HepG2 (cell line): ENCODE data around the gene GPAT3. TPM values are rescaled to one million over a fixed set of nuclear protein-coding genes. Genes with fewer than 3 reads are reported as not detected.
A peak's percentile ranks its signal among the peaks of the same experiment; 100 is the strongest.

Source experiments
- ATF1 ChIP-seq: IDR thresholded peaks from 2 replicates; pipeline ENCODE4 v1.6.1; 2016; ENCODE audit warnings: mild to moderate bottlenecking, control low read depth
- CEBPB ChIP-seq: IDR thresholded peaks from 2 replicates; pipeline ENCODE4 v1.6.1; 2011; ENCODE audit warnings: low read depth, low read length, improper control_type of control experiment, borderline replicate concordance
- DNMT1 ChIP-seq: sonication (generic); formaldehyde crosslinking; IDR thresholded peaks from 2 replicates; pipeline ENCODE4 v1.5.1; 2020; ENCODE audit warnings: mild to moderate bottlenecking, missing genetic modification reagents
- ELF3 ChIP-seq: IDR thresholded peaks from 2 replicates; pipeline ENCODE4 v1.6.1; 2016; ENCODE audit warnings: missing genetic modification reagents, missing compliant biosample characterization
- ETV5 ChIP-seq: IDR thresholded peaks from 2 replicates; pipeline ENCODE4 v1.6.1; 2018; ENCODE audit warnings: missing biosample characterization, missing genetic modification reagents, inconsistent platforms, borderline replicate concordance
- FOXA3 ChIP-seq: IDR thresholded peaks from 2 replicates; pipeline ENCODE4 v1.6.1; 2016; ENCODE audit warnings: missing genetic modification reagents, missing compliant biosample characterization
- HOXA5 ChIP-seq: sonication (generic); formaldehyde crosslinking; IDR thresholded peaks from 2 replicates; pipeline ENCODE4 v1.4.0; 2020; ENCODE audit warnings: missing genetic modification reagents
- MTF2 ChIP-seq: sonication (generic); formaldehyde crosslinking; IDR thresholded peaks from 2 replicates; pipeline ENCODE4 v1.5.0; 2020; ENCODE audit warnings: missing genetic modification reagents, borderline replicate concordance
- MXD1 ChIP-seq: sonication (generic); formaldehyde crosslinking; IDR thresholded peaks from 2 replicates; pipeline ENCODE4 v1.4.0; 2020; ENCODE audit warnings: mild to moderate bottlenecking, missing genetic modification reagents
- MXD3 ChIP-seq: IDR thresholded peaks from 2 replicates; pipeline ENCODE4 v1.6.1; 2016; ENCODE audit warnings: mild to moderate bottlenecking, missing biosample characterization, missing genetic modification reagents
- NFYC ChIP-seq: IDR thresholded peaks from 2 replicates; pipeline ENCODE4 v1.6.1; 2016; ENCODE audit warnings: missing genetic modification reagents, missing compliant biosample characterization
- SATB2 ChIP-seq: sonication (generic); formaldehyde crosslinking; IDR thresholded peaks from 2 replicates; pipeline ENCODE4 v1.5.0; 2020; ENCODE audit warnings: missing genetic modification reagents
- SOX6 ChIP-seq, 2 experiments: fragments of 450-650 bp in 1 of 2; sonication (generic) in 1 of 2; formaldehyde crosslinking in 1 of 2; IDR thresholded peaks; 2 replicates each; pipeline versions ENCODE4 v1.4.0 to v1.6.1; 2017 to 2020; ENCODE audit warnings: antibody characterized with exemption in 1 of 2, mild to moderate bottlenecking in 1 of 2, missing genetic modification reagents in 1 of 2
- THAP11 ChIP-seq: IDR thresholded peaks from 2 replicates; pipeline ENCODE4 v1.6.1; 2016; ENCODE audit warnings: missing biosample characterization, missing genetic modification reagents
- TOPORS ChIP-seq: sonication (generic); formaldehyde crosslinking; IDR thresholded peaks from 2 replicates; pipeline ENCODE4 v1.8.0; 2023; ENCODE audit warnings: mild to moderate bottlenecking, missing genetic modification reagents
- ZC3H4 ChIP-seq: sonication (generic); formaldehyde crosslinking; IDR thresholded peaks from 2 replicates; pipeline ENCODE4 v1.4.0; 2020; ENCODE audit warnings: missing genetic modification reagents, borderline replicate concordance
- ZHX1 ChIP-seq: sonication (generic); formaldehyde crosslinking; IDR thresholded peaks from 2 replicates; pipeline ENCODE4 v1.8.1; 2022; ENCODE audit warnings: low read depth, mild to moderate bottlenecking, missing genetic modification reagents
- ZNF230 ChIP-seq: sonication (generic); formaldehyde crosslinking; IDR thresholded peaks from 2 replicates; pipeline ENCODE4 v1.4.0; 2020; ENCODE audit warnings: mild to moderate bottlenecking, missing genetic modification reagents
- ZNF326 ChIP-seq: sonication (generic); formaldehyde crosslinking; IDR thresholded peaks from 2 replicates; pipeline ENCODE4 v1.4.0; 2020; ENCODE audit warnings: missing genetic modification reagents, borderline replicate concordance
- ZNF367 ChIP-seq: sonication (generic); formaldehyde crosslinking; IDR thresholded peaks from 2 replicates; pipeline ENCODE4 v1.4.0; 2020; ENCODE audit warnings: missing genetic modification reagents, borderline replicate concordance
- ZNF597 ChIP-seq: sonication (generic); formaldehyde crosslinking; IDR thresholded peaks from 2 replicates; pipeline ENCODE4 v1.5.0; 2020; ENCODE audit warnings: missing genetic modification reagents
- ZNF639 ChIP-seq: conservative IDR thresholded peaks from 2 replicates; pipeline ENCODE4 v1.6.1; 2018; ENCODE audit warnings: missing genetic modification reagents
- ZNF674 ChIP-seq: sonication (generic); formaldehyde crosslinking; IDR thresholded peaks from 2 replicates; pipeline ENCODE4 v1.5.0; 2020; ENCODE audit warnings: low read depth, mild to moderate bottlenecking, missing genetic modification reagents
- ZNF709 ChIP-seq: sonication (generic); formaldehyde crosslinking; IDR thresholded peaks from 2 replicates; pipeline ENCODE4 v1.5.0; 2020; ENCODE audit warnings: mild to moderate bottlenecking, missing genetic modification reagents
- ZNF792 ChIP-seq: IDR thresholded peaks from 2 replicates; pipeline ENCODE4 v1.6.1; 2016
- ZZZ3 ChIP-seq: sonication (generic); formaldehyde crosslinking; IDR thresholded peaks from 2 replicates; pipeline ENCODE4 v1.4.0; 2020; ENCODE audit warnings: missing genetic modification reagents, mild to moderate bottlenecking, borderline replicate concordance
- polyA plus RNA-seq, 8 experiments: library from polyadenylated mRNA; depleted of rRNA in 3 of 8; stranded (reverse) in 7 of 8; unstranded in 1 of 8; fragments of >200 nt; fragmentation: Illumina TruSeq in 4 of 8; extraction: Trizol in 4 of 8; gene quantifications; 2 replicates each; pipeline versions ENCODE4 v1.2.1 to v1.2.3, GENCODE V29; 2011 to 2016; ENCODE audit warnings: low read depth in 4 of 8, missing spikeins in 1 of 8, mixed read lengths in 1 of 8; ENCODE audit not compliant: insufficient read depth in 1 of 8
- total RNA-seq, 5 experiments: library from RNA; depleted of rRNA; stranded (reverse); fragments of >200 nt; fragmentation: Illumina TruSeq; extraction: Trizol; gene quantifications; 2 replicates each; pipeline ENCODE4 v1.2.3, GENCODE V29; 2016; ENCODE audit warnings: low read depth in 1 of 5

Gene GPAT3
- total and polyA plus RNA-seq, 2 of the 13 experiments (the other 11 are each of a cell fraction or from before 2014, with no cell fraction given) = 2.4 to 2.6 TPM

- 0 out of 2 replicates have a peak, but pooled peaks have one; percentile 21 for TF ChIP-seq ELF3
- no peak for TF ChIP-seq MTF2 (CRISPR knock-in tag)
- no peak for TF ChIP-seq ZNF674 (CRISPR knock-in tag)
- TF ChIP-seq ATF1 (CRISPR knock-in tag) = 0 out of 2 replicates have a peak, but pooled peaks have one; percentile 16
- no peak for TF ChIP-seq DNMT1 (CRISPR knock-in tag)
- no peak for TF ChIP-seq ZNF709
- no peak for TF ChIP-seq ZNF597 (CRISPR knock-in tag)
- no peak for TF ChIP-seq ZZZ3 (CRISPR knock-in tag)
- 0 out of 2 replicates have a peak, but pooled peaks have one; percentile 18 for TF ChIP-seq THAP11
- no peak for TF ChIP-seq NFYC (CRISPR knock-in tag)
- peak; percentile 30 for TF ChIP-seq FOXA3 (CRISPR knock-in tag)
- TF ChIP-seq MXD3 (CRISPR knock-in tag) = no peak
- peak; percentile 20; the same call in 1 of the 2 replicates for TF ChIP-seq CEBPB
- TF ChIP-seq ZNF326 (CRISPR knock-in tag) = no peak
- no peak for TF ChIP-seq ZNF230 (CRISPR knock-in tag)
- no peak for TF ChIP-seq ZNF639
- TF ChIP-seq MXD1 (CRISPR knock-in tag) = no peak
- no peak for TF ChIP-seq ZNF792
- no peak for TF ChIP-seq ETV5
- TF ChIP-seq ZHX1 = no peak
- TF ChIP-seq ZNF367 (CRISPR knock-in tag) = no peak
- no peak for TF ChIP-seq ZC3H4 (CRISPR knock-in tag)
- TF ChIP-seq TOPORS = no peak
- no peak for TF ChIP-seq SATB2 (CRISPR knock-in tag)
- TF ChIP-seq HOXA5 (CRISPR knock-in tag) = no peak
- TF ChIP-seq SOX6 (IDR thresholded peaks at IDR 0.05) = no peak
- peak; percentile 95 for TF ChIP-seq SOX6 (CRISPR knock-in tag; IDR thresholded peaks at IDR 0.05)
Measured at GRCh38 chr4:83486457-83487129, 49.3 kb upstream of the GPAT3 start (continued).
